Body of pancreas (tissue), 4 donors: Measurements from ENCODE around the gene MGAT4B. TPM values are rescaled to one million over a fixed set of nuclear protein-coding genes. Genes with fewer than 3 reads are reported as not detected.

Experiments
- ATAC-seq: fragments of 150-250 bp; one replicate; pipeline ENCODE4 v1.9.1; 2016
- DNase-seq, 4 donors: peaks; one replicate each; pipeline ENCODE4 v3.0.0-alpha.2; 2019
- H3K27ac ChIP-seq, 4 donors: fragments of 200-600 bp; sonication (generic); 1 replicate in 3 of 4; 2 replicates in 1 of 4; pipeline versions ENCODE4 v1.5.1 to v1.6.1; 2016 to 2019; ENCODE audit warnings: mild to moderate bottlenecking in 1 of 4, mixed read lengths in 1 of 4, moderate library complexity in 1 of 4
- H3K27me3 ChIP-seq, 2 donors: fragments of 200-600 bp; sonication (generic); one replicate each; pipeline ENCODE4 v1.6.0; 2016; ENCODE audit warnings: mild to moderate bottlenecking in 1 of 2
- H3K36me3 ChIP-seq, 2 donors: fragments of 200-600 bp; sonication (generic); replicated peaks in 1 of 2; 2 replicates each; pipeline ENCODE4 v1.5.1; 2016; ENCODE audit warnings: low read depth in 2 of 2; ENCODE audit not compliant: insufficient read depth in 1 of 2
- H3K4me1 ChIP-seq: fragments of 200-600 bp; sonication (generic); one replicate; pipeline ENCODE4 v1.6.0; 2016
- H3K4me3 ChIP-seq, 2 donors: fragments of 200-600 bp; sonication (generic); 1 replicate in 1 of 2; 2 replicates in 1 of 2; pipeline ENCODE4 v1.5.1; 2016 to 2019
- H3K9me3 ChIP-seq, 3 donors: fragments of 200-600 bp; sonication (generic); 1 replicate in 2 of 3; 2 replicates in 1 of 3; pipeline ENCODE4 v1.5.1; 2016
- CTCF ChIP-seq, 7 experiments: fragments of 450-650 bp in 4 of 7; fragments of 200-600 bp in 3 of 7; sonication (generic) in 3 of 7; IDR thresholded peaks; one replicate each; pipeline ENCODE4 v1.5.1; 2016 to 2019; ENCODE audit warnings: antibody characterized with exemption in 7 of 7
- POLR2A ChIP-seq, 3 donors: fragments of 450-650 bp; IDR thresholded peaks; one replicate each; pipeline ENCODE4 v1.6.1; 2016; ENCODE audit warnings: antibody characterized with exemption in 3 of 3, mild to moderate bottlenecking in 2 of 3
- WGBS, 2 donors: methylation state at CpG; one replicate each; pipeline ENCODE4 v1.1.5; 2017; 5-methylcytosine and 5-hydroxymethylcytosine counted together
- intact Hi-C: fragments of 100-400 bp; cut with DNase I; formaldehyde crosslinking; loops from one replicate; pipeline ENCODE4 v1.15.1; 2023
- total RNA-seq, 2 donors: library from RNA; depleted of rRNA; stranded (reverse); fragments of >200 nt; gene quantifications; one replicate each; pipeline ENCODE4 v1.1.0, GENCODE V29; 2016

The MGAT4B gene
- total RNA-seq, 2 donors from 2014 or later = 89.0 to 90.0 TPM

- Histone ChIP-seq H3K4me1 (peaks cover 52% of the 10 kb centered on the region), H3K27me3 (no peaks in the 10 kb centered on the region), H3K4me3 (peak overlapping the region in 1 of 2 donors; percentile 72), H3K9me3 (no peaks in the 10 kb centered on the region), H3K27ac (peak overlapping the region; percentile 85 to 95 (median 91)), H3K36me3 (no peaks in the 10 kb centered on the region)
- ATAC-seq (peak; percentile 2), DNase-seq (peak in 2 of 4 donors; percentile 39 to 52)
- TF ChIP-seq CTCF (IDR thresholded peaks at IDR 0.05) (no peak), POLR2A (IDR thresholded peaks at IDR 0.05) (peak in 1 of 3 donors; percentile 5)
- WGBS, 2 donors = 13 to 20% methylated on average over 8 to 9 of the region's 9 CpGs
- intact Hi-C loops = loop anchor here (10.0 kb wide), 1 partner anchor 100 kb away; the partner anchor contains the start of gene TBC1D9B
Observed at GRCh38 chr5:179805070-179805528, 1.6 kb downstream of the MGAT4B start.

- H3K4me1 ChIP-seq = peaks cover 52% of the 10 kb centered on the region
- no peaks in the 10 kb centered on the region for H3K9me3 ChIP-seq
- WGBS, 2 donors = 73 to 81% methylated on average over 6 to 8 of the region's 8 CpGs
- no peak overlapping the region for H3K4me3 ChIP-seq
- intact Hi-C loops = loop anchor here (10.0 kb wide), 1 partner anchor 100 kb away; the partner anchor contains the start of gene TBC1D9B
- peaks cover 0 to 5% of the 10 kb centered on the region in 2 donors for H3K36me3 ChIP-seq
- TF ChIP-seq CTCF (IDR thresholded peaks at IDR 0.05) (no peak), POLR2A (IDR thresholded peaks at IDR 0.05) (no peak)
- H3K27me3 ChIP-seq = no peaks in the 10 kb centered on the region
- DNase-seq (no peak), ATAC-seq (no peak)
- peak overlapping the region in 3 of 4 donors; percentile 85 to 95 (median 94) for H3K27ac ChIP-seq
Observed at GRCh38 chr5:179804555-179804947, 2.1 kb downstream of the MGAT4B start.

- intact Hi-C loops = loop anchor here (10.0 kb wide), 1 partner anchor 101 kb away; the partner anchor contains the start of gene TBC1D9B
Observed at GRCh38 chr5:179803651-179804554, 2.8 kb downstream of the MGAT4B start.

GRCh38 chr5:179802950-179803562, 3.6 kb downstream of the MGAT4B start:
- no peaks in the 10 kb centered on the region for H3K27me3 ChIP-seq
- intact Hi-C loops = loop anchor here (10.0 kb wide), 1 partner anchor 102 kb away; the partner anchor contains the start of gene TBC1D9B
- no peak for ATAC-seq
- no peak for DNase-seq
- 54 to 70% methylated on average over 5 to 10 of the region's 11 CpGs for WGBS, 2 donors
- peaks cover 48% of the 10 kb centered on the region for H3K4me1 ChIP-seq
- no peak for TF ChIP-seq POLR2A (IDR thresholded peaks at IDR 0.05)
- TF ChIP-seq CTCF (IDR thresholded peaks at IDR 0.05) = no peak
- no peaks in the 10 kb centered on the region for H3K9me3 ChIP-seq
- H3K4me3 ChIP-seq = no peak overlapping the region
- peak overlapping the region in 2 of 4 donors; percentile 2 to 94 for H3K27ac ChIP-seq
- peaks cover 0 to 14% of the 10 kb centered on the region in 2 donors for H3K36me3 ChIP-seq

More at GRCh38 chr5:179803651-179804554, 2.8 kb downstream of the MGAT4B start:
- H3K4me3 ChIP-seq = no peak overlapping the region
- H3K27ac ChIP-seq = peak overlapping the region in 2 of 4 donors; percentile 32 to 94
- WGBS, 2 donors = 56 to 59% methylated on average over 11 to 17 of the region's 18 CpGs
- H3K4me1 ChIP-seq = peaks cover 52% of the 10 kb centered on the region
- H3K27me3 ChIP-seq = no peaks in the 10 kb centered on the region
- peaks cover 0 to 12% of the 10 kb centered on the region in 2 donors for H3K36me3 ChIP-seq
- DNase-seq = no peak
- TF ChIP-seq CTCF (IDR thresholded peaks at IDR 0.05) = no peak
- no peak for TF ChIP-seq POLR2A (IDR thresholded peaks at IDR 0.05)
- H3K9me3 ChIP-seq = no peaks in the 10 kb centered on the region
- ATAC-seq = no peak
